Ovary (tissue), 9 donors: ENCODE results near the gene PUSL1. TPM values are rescaled to one million over a fixed set of nuclear protein-coding genes. Genes with fewer than 3 reads are reported as not detected.

Source experiments
- DNase-seq, 5 donors: peaks; one replicate each; pipeline ENCODE4 v3.0.0-alpha.2; 2019 to 2020
- H3K27ac ChIP-seq, 2 donors: fragments of 200-600 bp; one replicate each; pipeline versions ENCODE4 v1.5.1 to v1.8.0; 2019 to 2022
- H3K27me3 ChIP-seq: fragments of 200-600 bp; one replicate; pipeline ENCODE4 v1.8.0; 2022
- H3K36me3 ChIP-seq: fragments of 200-600 bp; sonication (generic); one replicate; pipeline ENCODE4 v1.5.1; 2019
- H3K4me1 ChIP-seq: one replicate; pipeline ENCODE4 v1.8.1; 2013; ENCODE audit warnings: mild to moderate bottlenecking, moderate library complexity; ENCODE audit not compliant: insufficient read depth
- H3K4me3 ChIP-seq: fragments of 200-600 bp; sonication (generic); one replicate; pipeline ENCODE4 v1.5.1; 2017
- H3K9me3 ChIP-seq, 2 donors: fragments of 200-600 bp in 1 of 2; sonication (generic) in 1 of 2; one replicate each; pipeline versions ENCODE4 v1.5.1 to v1.8.1; 2013 to 2019; ENCODE audit warnings: mild to moderate bottlenecking in 1 of 2, moderate library complexity in 1 of 2
- CTCF ChIP-seq, 3 donors: fragments of 450-650 bp in 2 of 3; fragments of 200-600 bp in 1 of 3; IDR thresholded peaks; one replicate each; pipeline versions ENCODE4 v1.5.1 to v1.8.0; 2016 to 2022; ENCODE audit warnings: antibody characterized with exemption in 3 of 3, mild to moderate bottlenecking in 1 of 3
- EP300 ChIP-seq: sonication (generic); formaldehyde crosslinking; IDR thresholded peaks from one replicate; pipeline ENCODE4 v1.6.1; 2017; ENCODE audit warnings: antibody characterized with exemption
- POLR2A ChIP-seq: fragments of 450-650 bp; IDR thresholded peaks from one replicate; pipeline ENCODE4 v1.6.1; 2017; ENCODE audit warnings: antibody characterized with exemption, mild to moderate bottlenecking, moderate library complexity
- WGBS, 3 donors: extraction: QIAGEN DNeasy Blood & Tissue Kit in 1 of 3; methylation state at CpG; one replicate each; pipeline versions ENCODE4 v1.1.5 to v1.1.7; 2013 to 2017; 5-methylcytosine and 5-hydroxymethylcytosine counted together
- intact Hi-C, 4 donors: fragments of 100-400 bp; cut with DNase I; formaldehyde crosslinking; loops; one replicate each; pipeline versions ENCODE4 v1.11.0 to v1.15.1; 2022 to 2023
- polyA plus RNA-seq, 2 donors: library from polyadenylated mRNA; stranded (reverse); fragments of 200-250 nt in 1 of 2; fragments of 350-450 nt in 1 of 2; fragmentation: Illumina TruSeq in 1 of 2; extraction: RNeasy Lipid Tissue Mini Kit (QIAGEN cat#74804) in 1 of 2; gene quantifications; one replicate each; pipeline ENCODE4 v1.2.3, GENCODE V29; 2013 to 2014
- total RNA-seq, 7 donors: library from RNA; depleted of rRNA in 2 of 7; stranded (reverse); fragments of >200 nt in 2 of 7; fragmentation: NEBNext Ultra II Directional in 3 of 7; extraction: Animal tissue kit (Norgen Biotek cat#: 25700) in 3 of 7; gene quantifications; one replicate each; pipeline versions ENCODE4 v1.1.0 to v1.2.4, GENCODE V29; 2016 to 2023
- donor health status: DM: no; HTN: no; CAD: no; lungs with moderate emphysema.
- donor health status: DM: no; HTN: no; CAD: no.
- donor health status: Bipolar disorder and iron deficiency.
- donor health status: DM: yes; HTN: yes; CAD: no.
- donor health status: DM: no; HTN: no; CAD: no.
- donor health status: DM: yes; HTN: yes; CAD: no.

Gene PUSL1
- total and polyA plus RNA-seq, 9 donors: 0.18 to 27.6 (median 20.8) TPM

GRCh38 chr1:1285102-1285571 is 23.3 kb upstream of the PUSL1 start:
- Histone ChIP-seq H3K4me1 (no peaks in the 10 kb centered on the region), H3K9me3 (no peaks in the 10 kb centered on the region), H3K36me3 (no peaks in the 10 kb centered on the region), H3K27ac (no peak overlapping the region), H3K27me3 (no peaks in the 10 kb centered on the region), H3K4me3 (no peak overlapping the region)
- intact Hi-C loops: no loop called here
- TF ChIP-seq POLR2A (no peak), EP300 (no peak), CTCF (IDR thresholded peaks at IDR 0.05) (no peak)
- WGBS, 3 donors: 75 to 85% (median 79%) methylated on average over 21 to 22 of the region's 22 CpGs
- DNase-seq: no peak

- H3K36me3 ChIP-seq: no peaks in the 10 kb centered on the region
- no peak for TF ChIP-seq CTCF (IDR thresholded peaks at IDR 0.05)
- no peak for TF ChIP-seq EP300
- no peak for TF ChIP-seq POLR2A
- intact Hi-C loops: no loop called here
- no peak overlapping the region for H3K27ac ChIP-seq
- H3K4me3 ChIP-seq: no peak overlapping the region
- WGBS, 3 donors: 48 to 65% (median 60%) methylated on average over 26 to 37 of the region's 37 CpGs
- peak in 1 of 5 donors; percentile 36 for DNase-seq
- H3K9me3 ChIP-seq: no peaks in the 10 kb centered on the region
- no peaks in the 10 kb centered on the region for H3K4me1 ChIP-seq
- H3K27me3 ChIP-seq: no peaks in the 10 kb centered on the region
Observed at GRCh38 chr1:1285611-1286311, 22.6 kb upstream of the PUSL1 start.

- Histone ChIP-seq H3K27me3 (no peaks in the 10 kb centered on the region), H3K4me3 (no peak overlapping the region), H3K36me3 (no peaks in the 10 kb centered on the region), H3K4me1 (peaks cover 3% of the 10 kb centered on the region), H3K27ac (no peak overlapping the region), H3K9me3 (no peaks in the 10 kb centered on the region)
- 24 to 42% (median 27%) methylated on average over 35 to 50 of the region's 50 CpGs for WGBS, 3 donors
- intact Hi-C loops: no loop called here
- DNase-seq: peak in 1 of 5 donors; percentile 39
- TF ChIP-seq POLR2A (no peak), EP300 (no peak), CTCF (IDR thresholded peaks at IDR 0.05) (no peak)
Observed at GRCh38 chr1:1286313-1287261, 21.8 kb upstream of the PUSL1 start.

GRCh38 chr1:1287288-1288110 is 20.9 kb upstream of the PUSL1 start:
- Histone ChIP-seq H3K9me3 (no peaks in the 10 kb centered on the region), H3K27me3 (no peaks in the 10 kb centered on the region), H3K4me3 (no peak overlapping the region), H3K36me3 (no peaks in the 10 kb centered on the region), H3K27ac (no peak overlapping the region), H3K4me1 (peaks cover 3% of the 10 kb centered on the region)
- intact Hi-C loops: no loop called here
- WGBS, 3 donors: 64 to 76% (median 75%) methylated on average over 36 to 46 of the region's 46 CpGs
- TF ChIP-seq CTCF (IDR thresholded peaks at IDR 0.05) (no peak), EP300 (no peak), POLR2A (no peak)
- peak in 2 of 5 donors; percentile 21 to 31 for DNase-seq
